Ramos (cell line): ENCODE data around the gene SMC5.
"Not testable (repeated sequence)": the region's sequence is repeated elsewhere in the genome, so short reads cannot be mapped to it uniquely, and the experiment has no call there.

ENCODE experiments used
- in situ Hi-C: fragments of 300-500 bp; cut with MboI; formaldehyde crosslinking; loops from one replicate; pipeline ENCODE4 v1.14.3; 2022; ENCODE audit warnings: low sequenced_read_pairs; ENCODE audit not compliant: unreplicated experiment

The SMC5 gene

DNA sequence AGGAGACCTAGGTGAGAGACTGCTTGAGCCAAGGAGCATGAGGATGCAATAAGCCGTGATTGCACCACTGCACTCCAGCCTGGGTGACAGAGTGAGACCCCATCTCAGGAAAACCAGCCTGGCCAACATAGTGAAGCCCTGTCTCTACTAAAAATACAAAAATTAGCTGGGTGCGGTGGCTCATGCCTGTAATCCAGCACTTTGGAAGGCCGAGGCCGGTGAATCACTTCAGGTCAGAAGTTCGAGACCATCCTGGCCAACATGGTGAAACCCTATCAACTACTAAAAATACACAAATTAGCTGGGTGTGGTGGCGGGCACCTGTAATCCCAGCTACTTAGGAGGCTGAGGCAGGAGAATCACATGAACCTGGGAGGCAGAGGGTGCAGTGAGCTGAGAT is 142.5 kb downstream of the SMC5 start:
- in situ Hi-C loops: not testable (repeated sequence)

DNA sequence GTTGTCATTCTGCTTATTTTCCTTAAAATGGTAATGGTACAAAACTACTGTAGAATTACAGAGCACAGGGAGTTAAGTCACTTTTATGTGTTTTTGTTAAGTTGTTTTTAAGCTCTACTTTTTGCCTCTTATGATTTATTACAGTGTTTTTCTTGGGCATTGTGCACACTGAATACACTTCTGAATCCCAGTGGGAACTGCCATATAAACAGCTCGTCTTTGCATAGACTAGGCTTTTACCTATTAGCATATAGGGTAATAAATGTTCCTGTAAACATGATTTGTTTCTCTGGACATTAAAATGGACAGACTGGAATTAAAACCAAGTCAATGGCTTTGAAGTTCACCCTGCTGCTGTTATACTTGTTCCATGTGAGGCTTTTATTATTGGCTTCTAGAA is 143.4 kb downstream of the SMC5 start:
- in situ Hi-C loops: no loop called here

- in situ Hi-C loops: no loop called here
These were observed 144.4 kb downstream of the SMC5 start for GRCh38 chr9:70403166-70403565.

- in situ Hi-C loops: no loop called here
These were observed 144.8 kb downstream of the SMC5 start for GRCh38 chr9:70403618-70404025.

DNA sequence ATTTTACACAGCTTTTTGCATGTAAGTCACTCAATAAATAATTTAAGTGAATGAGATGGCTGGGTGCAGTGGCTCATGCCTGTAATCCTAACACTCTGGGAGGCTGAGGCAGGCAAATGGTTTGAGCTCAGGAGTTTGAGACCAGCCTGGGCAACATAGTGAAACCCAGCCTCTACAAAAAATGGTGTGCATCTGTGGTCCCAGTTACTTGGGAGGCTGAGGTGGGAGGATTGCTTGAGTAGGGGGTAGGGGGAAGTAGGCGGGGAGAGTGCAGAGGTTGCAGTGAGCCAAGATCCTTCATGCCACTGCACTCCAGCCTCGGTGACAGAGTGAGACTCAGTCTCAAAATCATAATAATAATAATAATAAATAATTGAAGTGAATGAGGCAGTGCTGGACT is 145.5 kb downstream of the SMC5 start:
- in situ Hi-C loops: no loop called here
